ENCODE results near the gene CCNB3.
A peak's percentile ranks its signal among the peaks of the same experiment; 100 is the strongest.
"Not testable (repeated sequence)": the region's sequence is repeated elsewhere in the genome, so short reads cannot be mapped to it uniquely, and the experiment has no call there.

CCNB3 gene, protein sequence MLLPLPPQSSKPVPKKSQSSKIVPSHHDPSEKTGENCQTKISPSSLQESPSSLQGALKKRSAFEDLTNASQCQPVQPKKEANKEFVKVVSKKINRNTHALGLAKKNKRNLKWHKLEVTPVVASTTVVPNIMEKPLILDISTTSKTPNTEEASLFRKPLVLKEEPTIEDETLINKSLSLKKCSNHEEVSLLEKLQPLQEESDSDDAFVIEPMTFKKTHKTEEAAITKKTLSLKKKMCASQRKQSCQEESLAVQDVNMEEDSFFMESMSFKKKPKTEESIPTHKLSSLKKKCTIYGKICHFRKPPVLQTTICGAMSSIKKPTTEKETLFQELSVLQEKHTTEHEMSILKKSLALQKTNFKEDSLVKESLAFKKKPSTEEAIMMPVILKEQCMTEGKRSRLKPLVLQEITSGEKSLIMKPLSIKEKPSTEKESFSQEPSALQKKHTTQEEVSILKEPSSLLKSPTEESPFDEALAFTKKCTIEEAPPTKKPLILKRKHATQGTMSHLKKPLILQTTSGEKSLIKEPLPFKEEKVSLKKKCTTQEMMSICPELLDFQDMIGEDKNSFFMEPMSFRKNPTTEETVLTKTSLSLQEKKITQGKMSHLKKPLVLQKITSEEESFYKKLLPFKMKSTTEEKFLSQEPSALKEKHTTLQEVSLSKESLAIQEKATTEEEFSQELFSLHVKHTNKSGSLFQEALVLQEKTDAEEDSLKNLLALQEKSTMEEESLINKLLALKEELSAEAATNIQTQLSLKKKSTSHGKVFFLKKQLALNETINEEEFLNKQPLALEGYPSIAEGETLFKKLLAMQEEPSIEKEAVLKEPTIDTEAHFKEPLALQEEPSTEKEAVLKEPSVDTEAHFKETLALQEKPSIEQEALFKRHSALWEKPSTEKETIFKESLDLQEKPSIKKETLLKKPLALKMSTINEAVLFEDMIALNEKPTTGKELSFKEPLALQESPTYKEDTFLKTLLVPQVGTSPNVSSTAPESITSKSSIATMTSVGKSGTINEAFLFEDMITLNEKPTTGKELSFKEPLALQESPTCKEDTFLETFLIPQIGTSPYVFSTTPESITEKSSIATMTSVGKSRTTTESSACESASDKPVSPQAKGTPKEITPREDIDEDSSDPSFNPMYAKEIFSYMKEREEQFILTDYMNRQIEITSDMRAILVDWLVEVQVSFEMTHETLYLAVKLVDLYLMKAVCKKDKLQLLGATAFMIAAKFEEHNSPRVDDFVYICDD (N-terminal part only)

DNA sequence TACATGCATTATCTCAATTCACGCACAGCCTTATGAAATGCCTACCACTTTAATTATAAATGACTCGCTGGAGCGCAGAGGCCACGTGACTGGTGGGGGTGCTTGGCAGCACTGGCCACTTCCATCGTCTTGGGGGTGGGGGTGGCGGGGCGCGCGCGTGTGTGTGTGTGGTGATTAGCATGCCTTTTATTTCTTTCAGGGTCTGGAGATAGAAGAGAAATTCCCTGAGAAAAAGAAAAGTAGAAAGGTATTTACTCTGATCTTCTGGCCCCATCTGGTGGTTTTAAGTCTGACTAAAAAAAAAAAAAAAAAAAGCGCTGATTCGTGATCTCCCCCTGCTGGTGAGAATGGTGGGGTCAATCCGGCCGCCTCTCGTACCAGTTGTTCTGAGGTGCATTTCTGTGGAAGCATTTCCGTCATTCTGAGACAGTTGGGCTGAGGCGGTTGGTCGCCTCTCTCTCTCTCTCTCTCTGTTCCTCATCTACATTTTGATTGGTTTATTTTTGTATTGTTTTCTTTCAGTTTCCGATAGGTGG, at the start of gene CCNB3:
Gene CCNB3, plus strand, starts transcription at position 402 of the 536 bp plus-strand sequence. CDS start 80,399 bp downstream, outside the sequence.
- DNase-seq (ENCODE audit: low read depth), result peak; percentile 44

DNA sequence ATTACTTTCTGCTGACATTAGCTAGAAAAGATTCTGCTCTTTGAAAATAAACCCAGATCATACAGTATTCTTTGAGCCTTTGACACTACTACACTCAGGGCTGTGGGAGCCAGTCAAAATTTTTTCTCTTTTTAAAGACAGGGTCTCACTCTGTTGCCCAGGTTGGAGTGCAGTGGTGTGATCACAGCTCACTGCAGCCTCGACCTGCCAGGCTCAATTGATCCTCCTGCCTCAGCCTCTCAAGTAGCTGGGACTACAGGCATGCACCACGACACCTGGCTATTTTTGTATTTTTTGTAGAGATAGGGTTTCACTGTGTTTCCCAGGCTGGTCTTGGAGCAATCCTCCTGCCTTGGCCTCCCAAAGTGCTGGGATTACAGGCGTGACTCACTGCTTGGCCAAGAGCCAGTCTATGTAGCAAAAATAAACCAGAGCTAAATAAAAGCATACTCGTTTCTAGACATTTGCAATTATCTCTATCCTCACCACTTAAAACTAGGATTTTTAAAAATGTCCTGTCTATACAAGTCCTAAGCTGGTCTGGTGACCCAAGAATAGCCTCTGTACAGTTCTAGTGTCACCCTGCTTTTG, 46.9 kb upstream of the CCNB3 start:
- DNase-seq (ENCODE audit: low read depth), result no peak

DNA sequence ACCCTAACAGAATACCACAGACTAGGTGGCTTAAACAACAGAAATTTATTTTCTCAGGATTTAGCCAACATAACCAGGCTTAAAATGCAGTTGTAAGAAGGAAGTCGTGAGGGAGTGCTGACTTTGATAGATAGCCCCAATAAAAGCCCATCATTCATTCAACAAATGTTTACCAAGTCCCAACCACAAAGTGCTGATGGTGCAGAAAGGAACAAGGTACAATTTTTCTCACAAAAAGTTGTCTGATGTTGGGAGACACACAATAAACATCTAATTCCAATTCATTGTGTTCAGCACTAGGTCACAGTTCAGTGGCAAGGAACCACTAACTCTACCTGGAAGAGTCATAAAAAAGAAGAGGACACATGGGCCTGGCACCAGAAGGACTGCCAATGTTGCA, 46.0 kb upstream of the CCNB3 start:
- DNase-seq (ENCODE audit: low read depth), result no peak

DNA sequence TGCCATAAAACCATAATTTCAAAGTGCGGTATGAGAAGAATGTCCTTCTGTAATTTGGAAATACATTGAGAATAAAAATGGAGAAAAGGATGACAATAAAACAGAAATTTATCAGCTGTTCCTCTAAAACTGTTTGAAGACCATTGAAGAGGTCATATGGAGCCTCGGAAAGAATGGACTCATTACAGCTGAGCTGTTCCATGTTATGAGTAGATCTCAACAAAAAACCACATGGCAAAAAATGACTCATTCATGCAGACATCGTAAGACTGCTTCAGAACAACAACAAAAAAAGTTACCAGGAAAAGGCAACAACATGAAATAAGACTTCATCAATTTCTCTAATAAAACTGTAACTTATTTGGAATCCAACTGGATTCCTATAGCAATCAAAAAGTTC, 43.4 kb upstream of the CCNB3 start:
- DNase-seq (ENCODE audit: low read depth), result no peak

DNA sequence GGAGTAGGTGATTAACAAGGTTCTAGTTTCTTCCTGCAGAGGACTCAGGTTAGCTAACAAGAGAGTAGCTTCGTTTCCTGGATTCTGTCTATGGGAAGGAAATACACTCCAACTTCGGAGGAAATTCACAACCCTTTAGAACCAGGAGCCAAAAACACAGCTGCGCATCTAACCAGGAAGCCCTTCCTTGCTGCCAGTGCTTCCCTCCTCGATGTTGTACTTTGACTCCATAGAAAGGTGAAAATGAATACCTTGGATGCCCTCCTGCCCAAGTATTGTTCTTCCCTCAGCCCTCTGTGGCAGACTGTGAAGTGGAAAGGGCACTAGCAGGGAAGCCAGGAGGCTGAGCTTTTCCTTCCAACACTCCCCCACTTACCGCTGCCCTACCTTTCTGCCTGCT, 38.8 kb upstream of the CCNB3 start:
- DNase-seq (ENCODE audit: low read depth), result no peak

DNA sequence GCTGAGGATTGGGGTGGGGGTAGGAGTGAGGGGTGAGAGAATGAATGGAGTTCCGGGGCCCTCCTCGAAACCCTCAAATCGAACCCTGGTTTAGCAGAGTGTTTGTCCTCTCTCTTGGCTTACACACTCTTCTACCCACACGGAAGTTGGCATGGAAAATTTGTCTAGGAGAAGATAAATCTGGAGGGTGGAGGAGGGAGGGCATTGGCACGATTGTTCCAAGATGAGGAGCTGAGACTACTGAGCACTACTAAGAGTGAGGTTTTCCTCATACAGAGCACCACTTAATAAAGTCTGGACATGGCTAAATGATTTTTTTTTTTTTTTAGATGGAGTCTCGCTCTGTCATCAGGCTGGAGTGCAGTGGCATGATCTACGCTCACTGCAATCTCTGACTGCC, 37.2 kb upstream of the CCNB3 start:
- no peak for DNase-seq (ENCODE audit: low read depth)

DNA sequence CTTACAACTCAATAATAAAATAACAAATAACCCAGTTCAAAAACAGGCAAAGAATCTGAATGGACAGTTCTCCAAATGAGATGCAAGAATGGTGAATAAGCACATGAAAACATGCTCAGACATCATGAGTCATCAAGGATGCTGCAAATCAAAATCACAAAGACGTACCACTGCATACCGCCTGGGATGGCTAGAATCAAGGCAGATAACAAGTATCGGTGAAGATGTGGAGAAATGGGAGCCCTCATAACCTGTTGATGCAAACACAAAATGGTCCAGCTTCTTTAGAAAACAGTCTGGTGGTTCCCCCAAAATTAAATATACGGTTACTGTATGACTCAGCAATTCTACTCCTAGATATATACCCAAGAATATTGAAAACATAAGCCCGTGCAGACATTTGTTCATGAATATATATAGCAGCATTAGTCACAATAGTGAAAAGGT, 36.3 kb upstream of the CCNB3 start:
- no peak for DNase-seq (ENCODE audit: low read depth)

DNA sequence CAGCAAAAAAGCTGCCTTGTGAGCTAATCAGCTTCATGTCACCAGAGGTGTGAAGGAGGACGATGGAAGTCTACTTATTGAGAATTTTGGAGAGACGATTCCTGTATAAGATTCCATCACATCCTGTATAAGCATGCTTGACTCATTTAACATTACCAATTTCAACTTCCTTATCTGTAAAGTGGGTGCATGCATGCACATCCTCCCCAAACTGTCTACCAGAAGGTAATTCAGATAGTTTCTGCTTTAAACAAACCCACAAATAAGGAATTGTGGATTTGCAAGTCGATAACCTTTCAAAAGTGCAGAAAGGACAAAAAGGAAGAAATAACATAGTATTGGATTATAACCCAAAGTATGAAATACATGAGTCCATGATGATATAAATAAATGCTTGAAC, 34.8 kb upstream of the CCNB3 start:
- no peak for DNase-seq (ENCODE audit: low read depth)

DNA sequence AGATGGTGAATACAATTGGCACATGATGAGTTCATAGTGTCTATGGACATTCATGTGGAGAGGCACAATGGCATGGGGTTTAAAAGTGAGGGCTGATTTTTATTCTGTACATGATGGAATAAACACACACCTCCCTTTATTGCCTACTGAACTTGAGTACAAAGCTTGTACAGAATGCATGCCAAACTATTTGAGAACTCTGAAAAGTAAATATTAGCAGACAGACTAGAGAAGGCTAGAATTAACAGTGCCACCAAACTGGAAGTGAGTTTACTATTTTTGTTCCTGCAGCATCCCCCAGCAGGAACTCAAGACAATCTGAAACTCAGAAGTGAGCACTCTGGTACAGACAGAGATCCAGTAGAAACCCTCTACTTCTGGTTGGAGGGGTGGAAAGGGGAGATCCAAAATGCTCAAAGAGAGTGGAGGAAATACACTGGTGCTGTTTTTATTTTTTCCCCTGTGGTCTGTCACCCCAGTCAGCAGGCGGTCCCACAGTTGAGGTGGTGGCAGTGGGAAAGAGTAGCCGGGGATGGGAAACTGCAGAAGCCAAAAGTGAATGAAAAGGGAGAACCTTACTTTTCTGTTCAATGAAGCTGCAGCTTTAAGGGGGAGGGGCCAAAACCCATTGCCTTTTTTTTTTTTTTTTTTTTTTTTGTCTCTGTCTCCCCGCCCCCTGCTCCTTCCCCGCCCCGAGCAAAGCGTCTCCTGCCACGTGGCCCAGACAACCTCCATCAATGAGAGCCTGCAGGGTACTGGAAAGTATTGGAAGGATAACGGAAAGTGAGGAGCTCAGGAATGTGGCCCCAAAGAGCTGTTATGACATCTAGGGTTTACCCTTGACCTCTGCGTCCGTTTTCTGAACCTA, 24.3 kb upstream of the CCNB3 start:
- no peak for DNase-seq (ENCODE audit: low read depth)

DNA sequence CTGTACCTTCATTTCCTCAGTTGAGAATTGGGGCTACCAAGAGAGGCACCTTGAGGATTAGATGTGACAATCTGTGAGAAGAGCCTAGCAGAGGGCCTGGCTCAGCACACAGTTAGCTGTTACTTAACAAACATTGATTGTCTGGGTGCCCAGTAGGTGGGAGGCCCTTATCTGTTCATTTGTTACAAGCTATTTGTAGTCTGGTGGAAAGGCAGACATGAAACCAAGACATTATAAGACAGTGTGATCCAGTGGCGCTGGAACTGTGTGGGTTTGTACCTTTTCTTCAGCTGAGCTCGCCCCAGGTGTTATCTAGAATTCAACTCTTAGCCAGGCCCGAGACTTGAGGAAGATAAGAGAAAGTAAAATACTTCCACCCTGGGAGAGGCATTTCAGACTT, 20.7 kb upstream of the CCNB3 start:
- DNase-seq (ENCODE audit: low read depth), result no peak

DNA sequence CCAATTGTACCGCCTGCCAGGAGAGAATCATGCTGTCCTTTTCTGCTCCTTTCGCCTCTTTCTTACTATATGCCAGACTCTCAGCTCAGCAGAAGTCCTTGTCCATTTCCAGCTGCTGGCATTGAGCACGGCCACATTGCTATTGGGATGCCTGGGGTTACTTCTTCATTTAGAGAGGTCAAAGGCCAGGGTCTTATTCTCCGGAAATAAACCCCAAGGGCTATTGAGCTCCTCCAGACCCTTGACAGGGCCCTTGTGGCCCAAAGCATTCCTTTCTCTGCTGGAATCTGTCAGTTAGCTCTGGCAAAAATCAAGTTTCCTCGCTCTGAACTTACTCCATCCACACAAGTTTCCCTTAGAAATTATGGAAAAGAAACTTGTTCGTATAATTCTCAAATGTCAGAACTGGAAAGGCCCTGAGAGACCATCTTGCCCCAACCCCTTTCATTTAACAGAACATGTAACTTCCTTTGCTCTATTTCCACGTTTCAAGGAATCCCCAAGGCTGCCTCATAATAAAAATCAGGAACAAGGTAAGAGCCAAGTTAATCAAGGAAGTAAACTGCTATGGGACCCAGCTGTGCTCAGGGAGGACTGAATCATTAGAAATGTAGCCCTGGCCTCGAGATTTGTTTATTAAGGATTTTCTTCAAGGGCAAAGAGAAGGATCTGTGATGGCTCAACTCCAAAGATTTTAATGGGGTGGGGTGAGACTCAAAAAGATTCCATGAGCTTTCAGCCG, 15.5 kb upstream of the CCNB3 start:
- no peak for DNase-seq (ENCODE audit: low read depth)

DNA sequence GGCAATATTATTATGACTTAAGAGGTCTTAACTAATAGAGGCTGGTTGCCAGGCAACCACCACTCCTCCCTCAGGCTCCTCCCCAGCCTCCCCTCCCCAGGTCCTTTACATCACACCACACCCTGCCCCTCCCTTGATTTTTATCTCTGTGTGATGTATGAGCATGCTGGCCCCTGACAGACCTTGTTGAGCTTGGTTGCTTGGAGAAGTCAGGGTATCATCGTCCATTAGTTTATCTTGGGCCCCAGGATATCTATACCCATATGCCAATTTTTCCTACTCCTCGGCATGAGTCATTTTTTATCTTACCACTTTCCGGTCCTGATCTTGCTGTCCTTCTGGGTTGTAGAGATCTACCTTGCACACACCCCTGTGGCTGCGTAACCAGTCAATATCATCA, 6.2 kb upstream of the CCNB3 start:
- DNase-seq (ENCODE audit: low read depth), result no peak

DNA sequence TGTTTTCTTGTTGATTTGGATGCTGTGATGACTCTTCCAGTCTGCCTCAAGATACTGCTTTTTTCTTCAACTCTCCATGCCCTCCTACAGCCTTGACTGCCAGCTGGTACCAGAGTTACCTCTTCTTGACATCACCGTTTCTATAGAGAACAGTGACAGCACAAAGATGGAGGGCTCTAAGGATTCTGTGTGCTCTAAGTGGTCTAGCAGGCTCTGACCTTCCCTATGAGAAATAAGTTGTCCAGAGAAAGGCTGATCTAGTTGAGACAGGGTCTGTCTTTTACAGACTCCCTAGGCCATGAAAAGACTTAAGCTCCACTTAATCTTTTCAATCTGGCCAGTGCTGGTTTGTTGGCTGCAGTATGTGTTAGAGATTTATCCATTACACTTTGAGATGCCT, 3.7 kb upstream of the CCNB3 start, which contains the start of gene AKAP4:
Gene AKAP4, minus strand, starts transcription at position 101 of the 400 bp plus-strand sequence. CDS start 118 bp downstream, outside the sequence.
- DNase-seq (ENCODE audit: low read depth), result no peak

DNA sequence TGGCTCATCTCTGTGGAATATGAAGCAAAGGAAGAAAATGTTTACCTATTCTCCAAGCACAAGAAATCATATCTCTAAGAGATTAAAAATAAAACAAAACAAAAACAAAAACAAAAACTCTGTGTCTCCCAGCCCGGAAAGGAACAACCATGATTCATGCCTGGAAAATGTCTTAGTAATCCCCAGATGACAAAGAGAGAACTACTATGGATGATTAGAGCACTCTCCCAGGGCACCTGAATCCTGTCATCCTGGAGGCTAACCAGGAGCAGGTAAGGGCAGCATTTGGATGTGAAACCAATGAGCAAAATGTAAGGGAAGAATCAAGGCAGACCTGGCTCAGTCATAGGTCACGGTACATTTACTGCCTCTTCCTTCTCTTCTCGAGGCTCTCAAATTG, 2.0 kb upstream of the CCNB3 start:
- no peak for DNase-seq (ENCODE audit: low read depth)

DNA sequence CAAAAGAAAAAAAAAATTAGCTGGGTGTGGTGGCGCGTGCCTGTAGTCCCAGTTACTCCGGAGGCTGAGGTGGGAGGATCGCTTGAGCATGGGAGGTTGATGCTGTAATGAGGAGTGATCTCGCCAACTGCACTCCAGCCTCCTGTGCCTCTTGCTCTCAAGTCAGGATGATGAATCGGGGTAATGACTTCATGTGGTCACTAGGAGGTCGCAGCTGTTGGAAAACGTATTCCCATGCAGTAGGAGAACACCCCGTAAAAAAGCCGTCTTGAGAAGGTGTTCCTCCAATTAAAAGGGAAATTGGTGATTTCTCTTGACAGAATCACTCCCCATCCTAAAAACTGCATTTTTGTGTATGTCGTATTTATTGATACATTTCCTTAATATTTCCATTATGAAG, 2.2 kb downstream of the CCNB3 start:
- DNase-seq (ENCODE audit: low read depth), result no peak

DNA sequence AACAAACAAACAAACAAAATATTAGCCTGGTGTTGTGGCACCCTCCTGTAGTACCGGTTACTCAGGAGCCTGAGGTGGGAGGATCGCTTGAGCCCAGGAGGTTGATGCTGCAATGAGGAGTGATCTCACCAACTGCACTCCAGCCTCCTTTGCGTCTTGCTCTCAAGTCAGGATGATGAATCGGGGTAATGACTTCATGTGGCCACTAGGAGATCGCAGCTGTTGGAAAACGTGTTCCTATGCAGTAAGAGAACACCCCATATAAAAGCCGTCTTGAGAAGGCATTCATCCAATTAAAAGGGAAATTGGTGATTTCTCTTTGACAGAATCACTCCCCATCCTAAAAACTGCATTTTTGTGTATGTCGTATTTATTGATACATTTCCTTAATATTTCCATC, 6.9 kb downstream of the CCNB3 start:
- DNase-seq (ENCODE audit: low read depth), result no peak

DNA sequence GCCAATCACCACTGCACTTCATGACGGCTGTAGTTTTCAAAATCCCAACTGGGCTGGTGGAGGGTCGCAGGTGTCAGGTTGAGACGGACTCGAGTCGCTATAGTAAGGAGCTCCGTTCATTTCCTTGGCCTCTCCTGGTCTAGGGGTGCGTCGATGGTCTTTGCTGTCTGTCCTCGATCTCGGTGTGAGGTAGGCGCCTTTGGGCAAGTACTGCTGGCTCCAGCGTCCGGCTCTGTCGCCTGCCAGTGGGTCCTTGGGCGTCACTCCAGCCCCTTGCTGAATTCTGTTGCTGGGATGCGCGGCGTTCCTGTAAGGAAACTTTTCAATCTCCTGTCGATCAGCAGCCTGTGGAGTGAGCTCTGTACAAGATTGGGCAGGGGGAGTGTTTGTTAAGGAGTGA, 76.7 kb downstream of the CCNB3 start:
- DNase-seq (ENCODE audit: low read depth), result no peak

DNA sequence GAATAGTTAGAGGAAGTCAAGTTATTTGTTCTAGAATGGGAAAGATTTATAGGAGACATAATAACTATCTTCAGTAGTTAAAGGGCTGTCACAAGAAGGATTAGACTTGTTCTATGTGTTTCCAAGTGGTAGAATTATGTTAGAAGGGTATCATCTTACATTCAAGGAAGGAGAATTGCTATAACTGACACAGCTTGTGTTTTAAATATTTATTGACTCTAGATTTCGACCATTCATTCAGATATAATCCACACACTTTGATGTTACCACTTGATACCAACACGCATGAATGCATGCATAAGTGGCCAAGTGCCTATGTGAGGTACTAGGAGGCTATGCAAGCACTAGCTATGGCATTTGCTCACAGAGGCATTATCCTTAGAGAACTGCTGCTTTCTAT, 122.7 kb downstream of the CCNB3 start:
- DNase-seq (ENCODE audit: low read depth), result no peak

DNA sequence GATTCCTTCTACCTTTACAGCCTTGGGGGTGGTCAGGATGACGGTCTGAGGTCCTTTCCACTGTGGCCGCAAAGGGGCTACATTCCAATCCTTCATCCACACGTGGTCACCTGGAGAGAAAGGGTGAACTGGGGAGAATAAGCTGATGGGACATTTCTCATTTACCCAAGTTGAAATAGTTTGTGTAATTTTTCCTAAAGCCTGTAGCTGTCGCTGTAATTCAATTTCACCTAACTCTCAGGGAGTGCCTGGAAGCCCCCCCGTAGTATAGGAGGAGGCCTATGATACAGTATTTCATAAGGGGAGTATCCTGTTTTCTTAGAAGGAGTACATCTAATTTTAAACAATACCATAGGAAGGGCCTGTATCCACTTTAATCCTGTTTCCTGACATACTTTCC, 128.1 kb downstream of the CCNB3 start:
- not testable (repeated sequence) for DNase-seq (ENCODE audit: low read depth)

DNA sequence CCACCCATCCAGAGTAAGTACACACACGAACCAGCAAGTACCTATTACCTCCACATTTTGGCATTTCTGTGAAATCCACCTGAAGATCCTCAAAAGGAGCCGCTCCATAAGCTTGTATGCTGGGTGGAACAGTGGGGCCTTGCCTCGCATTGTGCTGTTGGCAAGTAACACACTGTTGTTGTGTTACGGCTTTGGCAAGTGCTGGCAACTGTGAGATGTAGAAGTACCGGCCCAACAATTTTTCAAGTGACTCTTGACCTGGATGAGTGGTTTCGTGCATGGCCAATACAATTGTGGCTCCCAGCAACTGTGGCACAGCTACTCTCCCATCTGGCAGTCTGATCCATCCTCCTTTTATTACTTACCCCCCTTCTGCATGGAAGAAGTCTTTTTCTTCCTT, 128.7 kb downstream of the CCNB3 start:
- no peak for DNase-seq (ENCODE audit: low read depth)

All from activated gamma-delta T cell treated with anti-CD3 and anti-CD28 coated beads, Interleukin-2, amount 50 U/mL, for 16 hours (primary cell).